ENCODE results near the gene SAP30.

The SAP30 gene

GRCh38 chr4:173367946-173368345, 2.8 kb upstream of the SAP30 start:
- DNase-seq, result no peak

- no peak for DNase-seq
Measured at GRCh38 chr4:173370130-173370476, 651 bp upstream of the SAP30 start.

- DNase-seq, result peak; percentile 91
Measured at GRCh38 chr4:173371292-173372192, 788 bp downstream of the SAP30 start.

- no peak for DNase-seq
Measured at GRCh38 chr4:173374588-173374987, 3.8 kb downstream of the SAP30 start.

- no peak for DNase-seq
Measured at GRCh38 chr4:173379929-173380328, 9.2 kb downstream of the SAP30 start.

GRCh38 chr4:173380987-173381386, 10.2 kb downstream of the SAP30 start:
- no peak for DNase-seq

GRCh38 chr4:173381610-173382009, 10.9 kb downstream of the SAP30 start:
- no peak for DNase-seq

- no peak for DNase-seq
Measured at GRCh38 chr4:173382349-173382748, 11.6 kb downstream of the SAP30 start.

- DNase-seq, result no peak
Measured at GRCh38 chr4:173386751-173387150, 16.0 kb downstream of the SAP30 start.

GRCh38 chr4:173391701-173392100, 20.9 kb downstream of the SAP30 start:
- DNase-seq, result no peak

- DNase-seq, result no peak
Measured at GRCh38 chr4:173397604-173398003, 26.9 kb downstream of the SAP30 start.

GRCh38 chr4:173398220-173398619, 27.5 kb downstream of the SAP30 start:
- no peak for DNase-seq

- DNase-seq, result peak; percentile 87
Measured at GRCh38 chr4:173398779-173399415, 28.1 kb downstream of the SAP30 start, which contains the start of gene SCRG1. Gene SCRG1 (minus strand): TSS chr4:173399116. CDS start chr4:173391414, 7,702 bp downstream.

- DNase-seq, result no peak
Measured at GRCh38 chr4:173401063-173401462, 30.3 kb downstream of the SAP30 start.

GRCh38 chr4:173403051-173403450, 32.3 kb downstream of the SAP30 start:
- no peak for DNase-seq

GRCh38 chr4:173404296-173404865, 33.6 kb downstream of the SAP30 start:
- no peak for DNase-seq

- DNase-seq, result no peak
Measured at GRCh38 chr4:173405840-173406606, 35.3 kb downstream of the SAP30 start.

- no peak for DNase-seq
Measured at GRCh38 chr4:173410079-173410478, 39.3 kb downstream of the SAP30 start.

- no peak for DNase-seq
Measured at GRCh38 chr4:173411106-173411693, 40.4 kb downstream of the SAP30 start.

- DNase-seq, result no peak
Measured at GRCh38 chr4:173413036-173413435, 42.3 kb downstream of the SAP30 start.

- DNase-seq, result no peak
Measured at GRCh38 chr4:173414456-173414855, 43.7 kb downstream of the SAP30 start.

GRCh38 chr4:173415092-173415491, 44.3 kb downstream of the SAP30 start:
- DNase-seq, result no peak

Measured in islet precursor cell (in vitro differentiated cells).